Tibial artery (tissue), 4 donors: Measurements from ENCODE around the gene EPHB3.

ENCODE experiments used
- DNase-seq, 2 donors: peaks; one replicate each; pipeline ENCODE4 v3.0.0-alpha.2; 2019
- H3K27ac ChIP-seq, 2 donors: fragments of 200-600 bp; sonication (generic) in 1 of 2; 1 replicate in 1 of 2; 2 replicates in 1 of 2; pipeline ENCODE4 v1.5.1; 2018 to 2019; ENCODE audit warnings: mild to moderate bottlenecking in 1 of 2
- H3K27me3 ChIP-seq, 2 donors: fragments of 200-600 bp; sonication (generic) in 1 of 2; one replicate each; pipeline versions ENCODE4 v1.5.1 to v1.6.0; 2016 to 2019
- H3K36me3 ChIP-seq, 3 donors: fragments of 200-600 bp; sonication (generic) in 2 of 3; one replicate each; pipeline ENCODE4 v1.5.1; 2016 to 2019; ENCODE audit warnings: mild to moderate bottlenecking in 2 of 3
- H3K4me1 ChIP-seq, 4 donors: fragments of 200-600 bp; sonication (generic) in 2 of 4; 1 replicate in 3 of 4; 2 replicates in 1 of 4; pipeline ENCODE4 v1.5.1; 2016 to 2019
- H3K4me3 ChIP-seq, 2 donors: fragments of 200-600 bp; sonication (generic) in 1 of 2; 1 replicate in 1 of 2; 2 replicates in 1 of 2; pipeline ENCODE4 v1.5.1; 2018 to 2019; ENCODE audit warnings: mild to moderate bottlenecking in 2 of 2
- H3K9me3 ChIP-seq, 3 donors: fragments of 200-600 bp; sonication (generic) in 1 of 3; one replicate each; pipeline ENCODE4 v1.5.1; 2016 to 2019
- intact Hi-C: fragments of 100-400 bp; cut with DNase I; formaldehyde crosslinking; loops from one replicate; pipeline ENCODE4 v1.15.0; 2023; ENCODE audit warnings: low total_unique reads
- TF ChIP-seq, protein P1 (sequence below), 2 experiments: fragments of 200-600 bp in 1 of 2; fragments of 450-650 bp in 1 of 2; IDR thresholded peaks; one replicate each; pipeline ENCODE4 v1.5.1; 2017 to 2019; ENCODE audit warnings: antibody characterized with exemption in 2 of 2, mild to moderate bottlenecking in 1 of 2, moderate library complexity in 1 of 2

EPHB3 gene

DNA sequence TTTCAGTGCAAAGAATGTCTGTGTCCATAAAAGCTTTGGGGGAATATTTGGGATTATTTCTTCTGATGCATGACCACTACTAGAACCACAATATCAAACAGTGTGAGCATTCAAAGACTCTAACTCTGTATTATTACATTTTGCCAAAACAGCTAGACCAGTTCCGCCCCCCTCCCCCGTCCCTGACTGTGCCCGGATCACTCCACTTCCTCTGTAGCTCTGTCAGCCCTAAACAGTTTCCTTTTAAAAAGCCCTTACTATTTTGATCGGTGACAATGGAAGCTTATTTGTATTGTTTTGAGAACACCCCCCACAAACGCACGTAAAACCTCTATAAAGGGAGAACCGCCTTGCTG, 36.6 kb upstream of the EPHB3 start:
- DNase-seq, result no peak
- peaks cover 6 to 59% of the 10 kb centered on the region in 2 donors for H3K27me3 ChIP-seq
- TF ChIP-seq, protein P1, sequence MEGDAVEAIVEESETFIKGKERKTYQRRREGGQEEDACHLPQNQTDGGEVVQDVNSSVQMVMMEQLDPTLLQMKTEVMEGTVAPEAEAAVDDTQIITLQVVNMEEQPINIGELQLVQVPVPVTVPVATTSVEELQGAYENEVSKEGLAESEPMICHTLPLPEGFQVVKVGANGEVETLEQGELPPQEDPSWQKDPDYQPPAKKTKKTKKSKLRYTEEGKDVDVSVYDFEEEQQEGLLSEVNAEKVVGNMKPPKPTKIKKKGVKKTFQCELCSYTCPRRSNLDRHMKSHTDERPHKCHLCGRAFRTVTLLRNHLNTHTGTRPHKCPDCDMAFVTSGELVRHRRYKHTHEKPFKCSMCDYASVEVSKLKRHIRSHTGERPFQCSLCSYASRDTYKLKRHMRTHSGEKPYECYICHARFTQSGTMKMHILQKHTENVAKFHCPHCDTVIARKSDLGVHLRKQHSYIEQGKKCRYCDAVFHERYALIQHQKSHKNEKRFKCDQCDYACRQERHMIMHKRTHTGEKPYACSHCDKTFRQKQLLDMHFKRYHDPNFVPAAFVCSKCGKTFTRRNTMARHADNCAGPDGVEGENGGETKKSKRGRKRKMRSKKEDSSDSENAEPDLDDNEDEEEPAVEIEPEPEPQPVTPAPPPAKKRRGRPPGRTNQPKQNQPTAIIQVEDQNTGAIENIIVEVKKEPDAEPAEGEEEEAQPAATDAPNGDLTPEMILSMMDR (IDR thresholded peaks at IDR 0.05), result no peak
- no peaks in the 10 kb centered on the region for H3K36me3 ChIP-seq
- peak overlapping the region; percentile 38 to 50 for H3K4me3 ChIP-seq
- intact Hi-C loops, result no loop called here
- peaks cover 0 to 18% (median 11%) of the 10 kb centered on the region in 4 donors for H3K4me1 ChIP-seq
- H3K9me3 ChIP-seq, result no peaks in the 10 kb centered on the region
- peak overlapping the region in 1 of 2 donors; percentile 39 for H3K27ac ChIP-seq

DNA sequence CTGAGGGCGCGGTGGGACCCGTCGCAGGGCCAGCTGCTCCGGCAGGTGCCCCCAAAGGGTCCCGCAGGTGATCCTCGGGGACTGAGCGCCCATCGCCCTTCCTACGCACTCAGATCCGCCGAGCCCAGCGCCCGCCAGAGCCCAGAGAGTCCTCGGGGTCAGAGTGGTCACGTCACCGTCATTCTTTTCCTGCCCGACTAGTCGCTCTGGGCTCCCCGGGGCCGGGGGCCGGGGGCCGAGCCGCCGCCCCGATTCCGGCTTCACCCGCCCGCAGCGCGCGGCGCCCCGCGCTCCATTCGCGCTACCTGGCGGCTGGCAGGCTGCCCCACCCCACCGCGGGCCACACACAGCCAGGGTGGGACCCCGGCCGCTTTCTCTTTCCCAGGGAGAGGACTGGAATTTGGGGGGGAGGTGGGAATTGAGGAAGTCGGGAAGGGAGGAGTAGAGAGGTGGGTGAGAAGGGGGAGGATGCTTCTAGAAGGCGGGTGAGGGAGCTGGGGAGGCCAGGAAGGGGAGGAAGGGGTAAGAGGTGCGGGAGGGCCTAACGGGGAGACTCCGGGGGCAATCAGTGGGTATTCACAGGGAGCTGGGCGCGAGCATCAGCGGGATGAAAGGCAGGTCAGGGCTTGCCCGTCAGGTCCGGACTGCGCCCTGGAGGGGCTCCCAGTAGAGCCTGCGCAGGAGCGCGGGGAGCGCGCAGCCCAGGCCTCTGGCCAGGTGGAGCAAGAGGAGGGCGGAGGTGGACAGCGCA, 36.1 kb upstream of the EPHB3 start:
- H3K36me3 ChIP-seq, result no peaks in the 10 kb centered on the region
- peak overlapping the region; percentile 38 to 50 for H3K4me3 ChIP-seq
- no peak for DNase-seq
- intact Hi-C loops, result no loop called here
- peaks cover 0 to 18% (median 11%) of the 10 kb centered on the region in 4 donors for H3K4me1 ChIP-seq
- no peaks in the 10 kb centered on the region for H3K9me3 ChIP-seq
- H3K27ac ChIP-seq, result peak overlapping the region in 1 of 2 donors; percentile 39
- TF ChIP-seq, protein P1 (IDR thresholded peaks at IDR 0.05), result no peak
- H3K27me3 ChIP-seq, result peaks cover 6 to 64% of the 10 kb centered on the region in 2 donors

DNA sequence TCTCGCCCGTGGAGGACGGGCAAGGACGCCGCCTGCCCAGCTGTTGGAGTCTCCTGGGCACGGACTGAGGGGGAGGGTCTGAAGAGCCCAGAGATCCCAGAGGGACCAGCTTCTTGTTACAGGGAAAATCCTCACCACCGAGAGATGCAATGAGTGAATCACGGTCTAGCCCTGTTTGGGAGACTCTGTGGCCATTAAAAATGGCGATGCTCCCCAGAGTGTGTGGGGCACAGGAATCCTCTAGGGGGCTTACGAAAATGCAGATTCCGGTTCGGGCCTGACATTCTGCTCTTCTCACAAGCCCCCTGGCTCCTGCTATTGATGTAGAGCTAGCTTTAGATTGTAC, 35.5 kb upstream of the EPHB3 start:
- Histone ChIP-seq H3K4me3 (peak overlapping the region; percentile 38 to 50), H3K27ac (no peak overlapping the region), H3K4me1 (peaks cover 0 to 18% (median 11%) of the 10 kb centered on the region in 4 donors), H3K27me3 (peaks cover 6 to 65% of the 10 kb centered on the region in 2 donors), H3K36me3 (no peaks in the 10 kb centered on the region), H3K9me3 (no peaks in the 10 kb centered on the region)
- no peak for DNase-seq
- TF ChIP-seq, protein P1 (IDR thresholded peaks at IDR 0.05), result no peak
- intact Hi-C loops, result no loop called here

DNA sequence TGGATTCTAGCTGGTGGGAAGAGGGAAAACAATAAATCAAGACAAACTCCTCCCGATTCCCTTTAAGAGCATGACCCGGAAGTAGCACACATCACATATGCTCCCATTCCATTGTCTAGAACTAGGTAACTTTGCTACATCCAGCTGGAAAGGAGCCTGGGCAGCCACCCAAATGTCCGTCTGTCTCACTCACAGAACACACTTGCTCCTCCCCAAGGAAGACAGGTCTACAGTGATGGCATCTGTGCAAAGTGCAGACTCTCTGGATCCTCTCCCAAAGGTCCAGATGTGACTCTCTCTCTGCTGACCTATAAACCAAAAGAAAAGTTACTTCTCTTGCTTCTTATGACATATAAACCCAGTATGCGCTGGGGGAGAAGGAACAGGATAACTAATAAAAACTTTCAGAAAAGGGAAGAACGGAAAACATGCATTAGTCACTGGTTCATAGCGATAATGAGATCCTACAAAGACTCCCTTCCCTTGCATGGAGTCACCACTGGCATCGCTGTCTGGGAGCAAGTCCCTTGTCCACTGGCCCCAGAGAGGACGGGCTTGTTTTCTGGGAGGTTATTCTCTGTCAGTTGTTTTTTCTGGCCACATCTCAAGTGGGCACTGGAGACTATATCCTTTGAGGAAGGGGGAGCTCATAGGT, 29.8 kb upstream of the EPHB3 start:
- no peaks in the 10 kb centered on the region for H3K4me1 ChIP-seq
- H3K4me3 ChIP-seq, result no peak overlapping the region
- no peaks in the 10 kb centered on the region for H3K36me3 ChIP-seq
- no peaks in the 10 kb centered on the region for H3K9me3 ChIP-seq
- H3K27me3 ChIP-seq, result peaks cover 0 to 41% of the 10 kb centered on the region in 2 donors
- no peak for DNase-seq
- TF ChIP-seq, protein P1 (IDR thresholded peaks at IDR 0.05), result no peak
- intact Hi-C loops, result no loop called here
- no peak overlapping the region for H3K27ac ChIP-seq

DNA sequence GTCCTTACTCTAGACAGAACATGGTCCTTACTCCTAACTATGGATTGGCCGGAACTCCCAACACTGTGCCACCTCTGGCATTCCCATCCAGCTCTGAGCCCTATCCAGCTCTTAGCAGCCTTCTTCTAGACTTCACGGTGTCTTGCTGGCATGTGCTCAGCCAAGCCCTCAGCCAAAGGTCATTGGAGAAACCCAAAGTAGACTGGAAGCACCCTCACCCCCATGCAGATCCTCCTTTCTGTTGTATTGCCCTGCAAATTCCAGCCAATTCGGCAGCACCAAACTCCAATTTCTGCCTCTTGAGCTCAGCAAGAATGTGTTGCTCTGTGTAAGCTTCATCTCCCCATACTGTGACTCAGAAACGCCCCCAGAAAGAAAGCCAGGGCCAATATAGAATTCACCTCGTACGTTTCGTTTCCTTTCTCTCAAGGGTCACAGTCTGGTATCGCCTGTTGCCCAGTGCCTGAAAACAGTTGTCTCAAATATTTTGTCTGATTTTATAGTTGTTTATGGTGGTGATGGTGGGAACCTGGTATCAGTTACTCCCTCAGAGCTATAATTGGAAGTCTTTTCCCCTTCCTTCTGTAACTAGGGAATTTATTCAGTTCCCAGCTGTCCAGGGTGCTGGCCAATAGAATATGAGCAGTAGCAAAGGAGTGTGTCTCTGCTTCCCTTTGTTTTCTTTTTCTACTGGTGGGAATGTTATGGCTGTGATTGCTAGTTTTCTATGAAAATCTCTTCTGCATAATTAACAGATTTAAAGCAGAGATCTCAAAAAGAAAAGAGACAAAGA, 28.4 kb upstream of the EPHB3 start:
- Histone ChIP-seq H3K27me3 (peaks cover 0 to 32% of the 10 kb centered on the region in 2 donors), H3K4me1 (no peaks in the 10 kb centered on the region), H3K4me3 (no peak overlapping the region), H3K27ac (no peak overlapping the region), H3K36me3 (no peaks in the 10 kb centered on the region), H3K9me3 (no peaks in the 10 kb centered on the region)
- TF ChIP-seq, protein P1 (IDR thresholded peaks at IDR 0.05), result no peak
- intact Hi-C loops, result no loop called here
- no peak for DNase-seq
